Adrenal gland (tissue), 12 donors: Measurements from ENCODE around the gene HERPUD2. TPM values are rescaled to one million over a fixed set of nuclear protein-coding genes. Genes with fewer than 3 reads are reported as not detected.

Source experiments
- DNase-seq, 7 donors: peaks; one replicate each; pipeline ENCODE4 v3.0.0-alpha.2; 2019 to 2020
- H3K27ac ChIP-seq, 5 donors: fragments of 200-600 bp; sonication (generic) in 4 of 5; 1 replicate in 3 of 5; 2 replicates in 2 of 5; pipeline versions ENCODE4 v1.5.1 to v1.8.0; 2016 to 2020; ENCODE audit warnings: mild to moderate bottlenecking in 1 of 5
- H3K27me3 ChIP-seq: fragments of 200-600 bp; 2 replicates; pipeline ENCODE4 v1.8.0; 2021
- H3K36me3 ChIP-seq, 2 donors: fragments of 200-600 bp; replicated peaks in 1 of 2; 1 replicate in 1 of 2; 2 replicates in 1 of 2; pipeline versions ENCODE4 v1.5.1 to v1.8.0; 2018 to 2022
- H3K4me1 ChIP-seq, 2 donors: fragments of 200-600 bp; replicated peaks in 1 of 2; 1 replicate in 1 of 2; 2 replicates in 1 of 2; pipeline versions ENCODE4 v1.5.1 to v1.8.0; 2018 to 2021
- H3K4me3 ChIP-seq, 4 donors: fragments of 200-600 bp; sonication (generic) in 3 of 4; one replicate each; pipeline ENCODE4 v1.5.1; 2016 to 2018
- H3K9me3 ChIP-seq, 3 donors: fragments of 200-600 bp; sonication (generic) in 1 of 3; replicated peaks in 1 of 3; 1 replicate in 2 of 3; 2 replicates in 1 of 3; pipeline versions ENCODE4 v1.5.1 to v1.8.0; 2016 to 2021
- POLR2A ChIP-seq, 2 donors: fragments of 450-650 bp; IDR thresholded peaks; one replicate each; pipeline ENCODE4 v1.6.1; 2017; ENCODE audit warnings: antibody characterized with exemption in 2 of 2, mild to moderate bottlenecking in 2 of 2, moderate library complexity in 1 of 2
- WGBS, 4 donors: extraction: QIAGEN DNeasy Blood & Tissue Kit in 2 of 4; methylation state at CpG; one replicate each; pipeline versions ENCODE4 v1.1.5 to v1.1.7; 2013 to 2017; 5-methylcytosine and 5-hydroxymethylcytosine counted together
- intact Hi-C, 2 donors: fragments of 100-400 bp; cut with DNase I; formaldehyde crosslinking; loops; one replicate each; pipeline versions ENCODE4 v1.14.1 to v1.15.0; 2022 to 2023
- polyA plus RNA-seq, 3 donors: library from polyadenylated mRNA; stranded (reverse); fragments of 200-250 nt in 2 of 3; fragments of 350-450 nt in 1 of 3; fragmentation: Illumina TruSeq in 1 of 3; extraction: RNeasy Lipid Tissue Mini Kit (QIAGEN cat#74804) in 1 of 3; gene quantifications; one replicate each; pipeline ENCODE4 v1.2.3, GENCODE V29; 2013 to 2014
- total RNA-seq, 9 donors: library from RNA; depleted of rRNA in 4 of 9; stranded (reverse); fragments of >200 nt in 4 of 9; fragments of 120-200 nt in 1 of 9; fragmentation: NEBNext Ultra II Directional in 1 of 9; extraction: Animal tissue kit (Norgen Biotek cat#: 25700) in 1 of 9; gene quantifications; one replicate each; pipeline versions ENCODE4 v1.1.0 to v1.2.4, GENCODE V29; 2013 to 2023
- TF ChIP-seq, protein P1 (sequence below), 6 experiments: fragments of 450-650 bp in 4 of 6; fragments of 200-600 bp in 2 of 6; sonication (generic) in 1 of 6; IDR thresholded peaks; 1 replicate in 5 of 6; 2 replicates in 1 of 6; pipeline versions ENCODE4 v1.5.1 to v1.8.0; 2016 to 2021; ENCODE audit warnings: antibody characterized with exemption in 6 of 6, mild to moderate bottlenecking in 2 of 6, moderate library complexity in 1 of 6
- donor health status: healthy with polysubstance abuse.
- donor health status: Bipolar disorder and iron deficiency.
- donor health status: DM: yes; HTN: yes; CAD: no.
- donor health status: DM: no; HTN: no; CAD: no.
- donor health status: DM: no; HTN: no; CAD: no.
- donor health status: DM: yes; HTN: yes; CAD: no.

The HERPUD2 gene
- total and polyA plus RNA-seq, 12 donors, result 7.8 to 37.4 (median 19.8) TPM

DNA sequence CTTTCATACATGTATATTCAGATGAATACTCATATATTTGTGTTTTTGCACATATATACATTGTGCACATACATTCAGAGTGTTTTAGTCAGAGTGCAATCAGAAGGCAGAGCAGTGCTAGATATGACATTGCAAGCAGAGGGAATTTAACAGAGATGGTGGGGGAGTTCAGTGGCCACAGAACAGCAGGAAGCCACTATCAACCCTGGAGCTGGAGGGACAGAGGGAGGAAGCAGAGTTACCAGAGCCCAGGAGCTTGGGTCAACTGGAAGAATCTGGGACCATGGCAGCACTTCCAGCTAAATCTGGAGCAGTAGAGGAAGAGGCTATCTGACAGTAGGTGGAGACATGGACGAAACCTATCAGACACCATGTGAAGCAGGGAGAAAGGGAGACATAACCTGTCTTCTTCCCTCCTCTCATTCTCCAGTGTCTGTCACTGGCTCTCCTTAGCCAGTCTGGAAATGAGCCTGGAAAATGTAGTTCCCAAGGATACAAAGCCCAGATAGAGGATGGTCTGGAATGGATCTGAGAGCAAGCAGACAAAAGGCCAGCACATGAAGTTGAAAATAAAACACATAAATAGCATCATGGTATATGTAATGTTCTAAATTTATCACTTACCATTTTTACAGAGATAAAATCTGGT is 33.6 kb upstream of the HERPUD2 start:
- H3K4me3 ChIP-seq, result no peak overlapping the region
- no peak overlapping the region for H3K27ac ChIP-seq
- no peaks in the 10 kb centered on the region for H3K36me3 ChIP-seq
- H3K4me1 ChIP-seq, result peaks cover 0 to 8% of the 10 kb centered on the region in 2 donors
- TF ChIP-seq POLR2A (IDR thresholded peaks at IDR 0.05), result no peak
- TF ChIP-seq, protein P1, sequence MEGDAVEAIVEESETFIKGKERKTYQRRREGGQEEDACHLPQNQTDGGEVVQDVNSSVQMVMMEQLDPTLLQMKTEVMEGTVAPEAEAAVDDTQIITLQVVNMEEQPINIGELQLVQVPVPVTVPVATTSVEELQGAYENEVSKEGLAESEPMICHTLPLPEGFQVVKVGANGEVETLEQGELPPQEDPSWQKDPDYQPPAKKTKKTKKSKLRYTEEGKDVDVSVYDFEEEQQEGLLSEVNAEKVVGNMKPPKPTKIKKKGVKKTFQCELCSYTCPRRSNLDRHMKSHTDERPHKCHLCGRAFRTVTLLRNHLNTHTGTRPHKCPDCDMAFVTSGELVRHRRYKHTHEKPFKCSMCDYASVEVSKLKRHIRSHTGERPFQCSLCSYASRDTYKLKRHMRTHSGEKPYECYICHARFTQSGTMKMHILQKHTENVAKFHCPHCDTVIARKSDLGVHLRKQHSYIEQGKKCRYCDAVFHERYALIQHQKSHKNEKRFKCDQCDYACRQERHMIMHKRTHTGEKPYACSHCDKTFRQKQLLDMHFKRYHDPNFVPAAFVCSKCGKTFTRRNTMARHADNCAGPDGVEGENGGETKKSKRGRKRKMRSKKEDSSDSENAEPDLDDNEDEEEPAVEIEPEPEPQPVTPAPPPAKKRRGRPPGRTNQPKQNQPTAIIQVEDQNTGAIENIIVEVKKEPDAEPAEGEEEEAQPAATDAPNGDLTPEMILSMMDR (IDR thresholded peaks at IDR 0.05), result no peak
- H3K27me3 ChIP-seq, result no peaks in the 10 kb centered on the region
- no peak for DNase-seq
- no peaks in the 10 kb centered on the region for H3K9me3 ChIP-seq
- intact Hi-C loops, result no loop called here
- WGBS, 4 donors, result 79 to 88% (median 85%) methylated on average over 1 of the region's 1 CpG

DNA sequence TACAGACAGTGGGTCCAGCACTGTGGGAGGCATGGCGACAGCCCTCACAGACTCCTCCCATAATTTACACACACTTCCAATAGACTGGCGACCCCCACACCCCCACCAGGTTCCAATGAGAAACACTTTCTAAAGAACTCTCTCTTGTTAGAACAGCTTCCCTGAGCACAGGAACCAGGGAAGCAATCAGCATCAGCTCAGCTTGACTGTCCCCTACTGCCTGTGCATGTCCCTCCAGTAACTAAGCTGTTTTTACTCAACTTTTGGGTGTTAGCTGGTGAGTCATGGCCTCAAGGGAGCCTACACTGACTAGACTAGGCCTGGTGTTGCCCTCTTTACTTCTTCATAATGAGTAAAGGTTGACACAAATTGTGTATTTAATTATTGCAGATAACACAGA is 32.6 kb upstream of the HERPUD2 start:
- no peak overlapping the region for H3K4me3 ChIP-seq
- no peaks in the 10 kb centered on the region for H3K27me3 ChIP-seq
- no peak for DNase-seq
- H3K27ac ChIP-seq, result no peak overlapping the region
- no peaks in the 10 kb centered on the region for H3K9me3 ChIP-seq
- H3K4me1 ChIP-seq, result peaks cover 0 to 8% of the 10 kb centered on the region in 2 donors
- no peaks in the 10 kb centered on the region for H3K36me3 ChIP-seq
- intact Hi-C loops, result no loop called here
- WGBS, 4 donors, result 89 to 100% (median 92%) methylated on average over 1 to 2 of the region's 2 CpGs
- TF ChIP-seq, protein P1 (IDR thresholded peaks at IDR 0.05), result no peak
- no peak for TF ChIP-seq POLR2A (IDR thresholded peaks at IDR 0.05)

DNA sequence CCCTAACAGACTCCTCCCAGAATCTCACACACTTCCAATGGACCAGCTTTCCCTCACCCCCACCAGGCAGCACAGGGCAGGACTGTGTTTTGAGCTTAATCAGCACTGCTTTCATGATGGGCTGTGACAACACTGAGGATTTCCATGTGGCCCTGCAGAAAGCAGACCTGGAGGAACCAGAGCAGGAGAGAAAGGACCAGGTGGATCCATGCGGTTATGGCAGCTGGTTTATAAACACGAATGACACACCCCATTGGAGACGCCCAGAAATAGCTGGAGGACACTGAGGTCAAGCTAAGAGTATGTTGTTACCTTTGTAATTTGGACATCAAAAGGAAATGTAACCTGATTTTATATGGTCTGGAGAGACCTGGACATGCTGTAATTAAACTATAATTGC is 31.7 kb upstream of the HERPUD2 start:
- Histone ChIP-seq H3K36me3 (no peaks in the 10 kb centered on the region), H3K4me1 (peaks cover 0 to 8% of the 10 kb centered on the region in 2 donors)
- intact Hi-C loops, result no loop called here

DNA sequence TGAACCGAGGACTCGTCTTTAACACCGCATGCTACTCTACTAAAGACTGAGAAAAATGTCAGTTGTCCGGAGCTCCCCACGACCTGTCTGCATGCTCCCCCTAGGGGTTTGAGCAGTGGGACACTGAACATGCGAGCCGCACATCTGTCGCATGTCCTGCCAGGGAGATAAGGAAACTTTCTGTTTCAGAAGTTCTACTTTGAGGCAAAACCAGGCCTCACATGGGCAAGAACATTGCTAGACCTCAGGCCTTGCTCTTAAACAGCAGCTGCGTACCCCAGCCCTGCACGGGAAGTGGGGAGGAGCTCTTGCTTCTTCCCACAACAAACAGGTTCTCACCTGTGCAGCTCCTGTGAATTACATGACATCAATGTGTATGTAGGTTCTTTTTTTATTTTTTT is 30.3 kb upstream of the HERPUD2 start:
- Histone ChIP-seq H3K4me1 (peaks cover 0 to 8% of the 10 kb centered on the region in 2 donors), H3K9me3 (no peaks in the 10 kb centered on the region), H3K36me3 (no peaks in the 10 kb centered on the region), H3K27ac (no peak overlapping the region), H3K4me3 (no peak overlapping the region), H3K27me3 (no peaks in the 10 kb centered on the region)
- no peak for TF ChIP-seq POLR2A (IDR thresholded peaks at IDR 0.05)
- TF ChIP-seq, protein P1 (IDR thresholded peaks at IDR 0.05), result no peak
- intact Hi-C loops, result no loop called here
- 88 to 93% (median 91%) methylated on average over 10 of the region's 10 CpGs for WGBS, 4 donors
- DNase-seq, result no peak

More for the DNA sequence above, 31.7 kb upstream of the HERPUD2 start:
- 85 to 90% (median 87%) methylated on average over 3 of the region's 3 CpGs for WGBS, 4 donors
- H3K27ac ChIP-seq, result no peak overlapping the region
- no peaks in the 10 kb centered on the region for H3K27me3 ChIP-seq
- DNase-seq, result no peak
- TF ChIP-seq POLR2A (IDR thresholded peaks at IDR 0.05), result no peak
- TF ChIP-seq, protein P1 (IDR thresholded peaks at IDR 0.05), result no peak
- H3K9me3 ChIP-seq, result no peaks in the 10 kb centered on the region
- no peak overlapping the region for H3K4me3 ChIP-seq
